ENCODE measurements around the gene TMEM200C.

GRCh38 chr18:5937121-5937520 lies 41.8 kb upstream of the TMEM200C start:
- no peak for TF ChIP-seq POLR2AphosphoS5 (IDR thresholded peaks at IDR 0.05; ENCODE audit: low read depth, low read length)
- TF ChIP-seq POLR2A (IDR thresholded peaks at IDR 0.05; ENCODE audit: low read depth, low read length): no peak
- no peak for TF ChIP-seq TAF1 (IDR thresholded peaks at IDR 0.05; ENCODE audit: borderline replicate concordance, low read depth, low read length)
